Measurements from ENCODE around the gene CHPF. TPM values are rescaled to one million over a fixed set of nuclear protein-coding genes. Genes with fewer than 3 reads are reported as not detected.

The CHPF gene
- total and polyA plus RNA-seq, 2 donors (not counting 1 experiment from before 2014, with no cell fraction given), result 1.3 to 5.2 TPM

- no peak overlapping the region for H3K27ac Mint-ChIP-seq
- TF ChIP-seq CTCF (IDR thresholded peaks at IDR 0.05), result no peak
- no peak for TF ChIP-seq EZH2 (IDR thresholded peaks at IDR 0.05; ENCODE audit: borderline replicate concordance, insufficient read depth, low read depth, low read length, poor library complexity, severe bottlenecking)
- H3K4me2 ChIP-seq (replicated peaks; ENCODE audit: low read depth, low read length, poor library complexity, severe bottlenecking), result no peak overlapping the region
- no peaks in the 10 kb centered on the region for H3K79me2 ChIP-seq (ENCODE audit: control insufficient read depth, insufficient read depth, low read length)
- H3K4me1 ChIP-seq (ENCODE audit: control insufficient read depth in 2 of 2, insufficient read depth in 2 of 2, low read length in 2 of 2), result peaks cover 23 to 26% of the 10 kb centered on the region in 2 donors
- H3K27me3 ChIP-seq (replicated peaks in 1 of 4; ENCODE audit: control extremely low read depth in 1 of 4, control insufficient read depth in 3 of 4, insufficient read depth in 4 of 4, low read length in 3 of 4), result peaks cover 0 to 74% (median 13%) of the 10 kb centered on the region in 4 experiments
- no peaks in the 10 kb centered on the region for H3K9me3 Mint-ChIP-seq (ENCODE audit: insufficient read depth)
- H3K9ac ChIP-seq (ENCODE audit: low read length), result no peak overlapping the region
- DNase-seq (no peak), ATAC-seq (ENCODE audit: low read depth) (no peak)
- H3K4me3 Mint-ChIP-seq, result no peak overlapping the region
- H3K36me3 ChIP-seq (replicated peaks in 1 of 2; ENCODE audit: control extremely low read depth in 1 of 2, control insufficient read depth in 1 of 2, extremely low read depth in 1 of 2, insufficient read depth in 2 of 2, low read length in 1 of 2), result no peaks in the 10 kb centered on the region
- H3K27me3 Mint-ChIP-seq, result peaks cover 18% of the 10 kb centered on the region
- ChIA-PET CTCF (interaction anchor here (0.8 to 3.5 kb wide), 3 partner anchors 9 to 104 kb away, joined by 3 to 29 read pairs (median 3); no protein-coding TSS in a partner anchor), POLR2A (no interaction called here)
- H3K27ac ChIP-seq (ENCODE audit: low read length in 2 of 2), result no peak overlapping the region
- no peaks in the 10 kb centered on the region for H4K20me1 ChIP-seq (ENCODE audit: control insufficient read depth, insufficient read depth, low read length, poor library complexity, severe bottlenecking)
- intact Hi-C loops (cut with micrococcal nuclease), result no loop called here
- 96% methylated on average over 32 of the region's 32 CpGs for WGBS (ENCODE audit: insufficient coverage)
- peaks cover 0 to 20% (median 0%) of the 10 kb centered on the region in 3 donors for H3K9me3 ChIP-seq (ENCODE audit: control extremely low read depth in 1 of 3, control insufficient read depth in 2 of 3, insufficient read depth in 1 of 3, low read length in 2 of 3)
- H2AFZ ChIP-seq (ENCODE audit: insufficient read depth, low read depth, low read length, poor library complexity, severe bottlenecking), result no peak overlapping the region
- H3K4me3 ChIP-seq (ENCODE audit: control extremely low read depth in 1 of 5, extremely low read depth in 1 of 5, insufficient read depth in 1 of 5, low read depth in 2 of 5, low read length in 4 of 5), result no peak overlapping the region
- H3K4me1 Mint-ChIP-seq, result peaks cover 18% of the 10 kb centered on the region
Observed at GRCh38 chr2:219538956-219539788, 4.4 kb downstream of the CHPF start.

GRCh38 chr2:219538504-219538951 is 5.1 kb downstream of the CHPF start:
- Histone ChIP-seq H3K4me3 (ENCODE audit: control extremely low read depth in 1 of 5, extremely low read depth in 1 of 5, insufficient read depth in 1 of 5, low read depth in 2 of 5, low read length in 4 of 5) (no peak overlapping the region), H3K9me3 (ENCODE audit: control extremely low read depth in 1 of 3, control insufficient read depth in 2 of 3, insufficient read depth in 1 of 3, low read length in 2 of 3) (peaks cover 0 to 15% (median 0%) of the 10 kb centered on the region in 3 donors), H4K20me1 (ENCODE audit: control insufficient read depth, insufficient read depth, low read length, poor library complexity, severe bottlenecking) (no peaks in the 10 kb centered on the region), H3K27ac (ENCODE audit: low read length in 2 of 2) (no peak overlapping the region), H3K36me3 (replicated peaks in 1 of 2; ENCODE audit: control extremely low read depth in 1 of 2, control insufficient read depth in 1 of 2, extremely low read depth in 1 of 2, insufficient read depth in 2 of 2, low read length in 1 of 2) (no peaks in the 10 kb centered on the region), H3K27me3 (replicated peaks in 1 of 4; ENCODE audit: control extremely low read depth in 1 of 4, control insufficient read depth in 3 of 4, insufficient read depth in 4 of 4, low read length in 3 of 4) (peaks cover 0 to 68% (median 12%) of the 10 kb centered on the region in 4 experiments), H3K79me2 (ENCODE audit: control insufficient read depth, insufficient read depth, low read length) (no peaks in the 10 kb centered on the region), H3K4me2 (replicated peaks; ENCODE audit: low read depth, low read length, poor library complexity, severe bottlenecking) (no peak overlapping the region), H3K9ac (ENCODE audit: low read length) (no peak overlapping the region), H3K4me1 (ENCODE audit: control insufficient read depth in 2 of 2, insufficient read depth in 2 of 2, low read length in 2 of 2) (peaks cover 20 to 21% of the 10 kb centered on the region in 2 donors), H2AFZ (ENCODE audit: insufficient read depth, low read depth, low read length, poor library complexity, severe bottlenecking) (no peak overlapping the region)
- ChIA-PET POLR2A (no interaction called here), CTCF (interaction anchor here (1.0 kb wide), 1 partner anchor 8 kb away, joined by 3 read pairs; no protein-coding TSS in a partner anchor)
- Mint-ChIP-seq H3K9me3 (ENCODE audit: insufficient read depth) (no peaks in the 10 kb centered on the region), H3K4me3 (no peak overlapping the region), H3K27me3 (peaks cover 19% of the 10 kb centered on the region), H3K4me1 (peaks cover 17% of the 10 kb centered on the region), H3K27ac (no peak overlapping the region)
- WGBS (ENCODE audit: insufficient coverage), result 70% methylated on average over 2 of the region's 6 CpGs
- DNase-seq (no peak), ATAC-seq (ENCODE audit: low read depth) (no peak)
- intact Hi-C loops (cut with micrococcal nuclease), result no loop called here
- no peak for TF ChIP-seq CTCF (IDR thresholded peaks at IDR 0.05)
- TF ChIP-seq EZH2 (IDR thresholded peaks at IDR 0.05; ENCODE audit: borderline replicate concordance, insufficient read depth, low read depth, low read length, poor library complexity, severe bottlenecking), result no peak

Data from B cell (primary cell).